K562 (cell line): ENCODE measurements around the gene TCP10L. TPM values are rescaled to one million over a fixed set of nuclear protein-coding genes. Genes with fewer than 3 reads are reported as not detected.
A peak's percentile ranks its signal among the peaks of the same experiment; 100 is the strongest.

ENCODE experiments used
- ARID1B ChIP-seq: fragments of 450-650 bp; IDR thresholded peaks from 2 replicates; pipeline ENCODE4 v1.6.1; 2016; ENCODE audit warnings: antibody characterized with exemption, mild to moderate bottlenecking, inconsistent platforms
- CAMTA2 ChIP-seq: fragments of 250-450 bp; sonication (Bioruptor Pico); conservative IDR thresholded peaks from 2 replicates; pipeline ENCODE4 v1.5.1; 2022
- HDAC3 ChIP-seq: fragments of 450-650 bp; IDR thresholded peaks from 2 replicates; pipeline ENCODE4 v1.6.1; 2018; ENCODE audit warnings: borderline replicate concordance, mild to moderate bottlenecking, moderate library complexity; ENCODE audit not compliant: partially characterized antibody
- HEY1 ChIP-seq: fragments of 250-450 bp; sonication (Bioruptor Pico); IDR thresholded peaks from 2 replicates; pipeline ENCODE4 v1.5.0; 2020; ENCODE audit warnings: mild to moderate bottlenecking, moderate library complexity, borderline replicate concordance
- MEF2A ChIP-seq: IDR thresholded peaks from 2 replicates; pipeline ENCODE4 v1.6.1; 2011; ENCODE audit warnings: low read depth, mild to moderate bottlenecking, low read length, moderate library complexity; ENCODE audit not compliant: control insufficient read depth
- MIER1 ChIP-seq: fragments of 450-650 bp; IDR thresholded peaks from 2 replicates; pipeline ENCODE4 v1.6.1; 2016; ENCODE audit warnings: antibody characterized with exemption, mild to moderate bottlenecking, low read depth
- RCOR1 ChIP-seq, 2 experiments: IDR thresholded peaks; 2 replicates each; pipeline ENCODE4 v1.6.1; 2012; ENCODE audit warnings: low read depth in 2 of 2, low read length in 2 of 2, borderline replicate concordance in 1 of 2, improper control_type of control experiment in 1 of 2
- SMAD1 ChIP-seq: fragments of 150-350 bp; IDR thresholded peaks from 2 replicates; pipeline ENCODE4 v1.6.1; 2014; ENCODE audit warnings: low read length, low read depth; ENCODE audit not compliant: partially characterized antibody
- TRIM25 ChIP-seq: fragments of 450-650 bp; IDR thresholded peaks from 2 replicates; pipeline ENCODE4 v1.7.0; 2016; ENCODE audit warnings: borderline replicate concordance
- ZC3H11A ChIP-seq: IDR thresholded peaks from 2 replicates; pipeline ENCODE4 v1.6.1; 2012; ENCODE audit warnings: low read depth, low read length, improper control_type of control experiment
- ZNF165 ChIP-seq: fragments of 250-450 bp; sonication (Bioruptor Pico); IDR thresholded peaks from 2 replicates; pipeline ENCODE4 v1.4.0; 2020; ENCODE audit warnings: borderline replicate concordance
- ZNF282 ChIP-seq: sonication (generic); formaldehyde crosslinking; IDR thresholded peaks from 2 replicates; pipeline ENCODE4 v1.8.1; 2023; ENCODE audit warnings: missing genetic modification reagents
- ZNF431 ChIP-seq: sonication (generic); formaldehyde crosslinking; IDR thresholded peaks from 2 replicates; pipeline ENCODE4 v1.8.0; 2022; ENCODE audit warnings: mild to moderate bottlenecking, missing genetic modification reagents
- ZNF444 ChIP-seq: fragments of 250-450 bp; sonication (Bioruptor Pico); IDR thresholded peaks from 2 replicates; pipeline ENCODE4 v1.4.0; 2020; ENCODE audit warnings: mild to moderate bottlenecking, moderate library complexity
- ZNF699 ChIP-seq: fragments of 250-450 bp; sonication (Bioruptor Pico); IDR thresholded peaks from 2 replicates; pipeline ENCODE4 v1.8.0; 2021; ENCODE audit warnings: mild to moderate bottlenecking, moderate library complexity; ENCODE audit not compliant: insufficient replicate concordance
- polyA plus RNA-seq, 8 experiments: library from polyadenylated mRNA; depleted of rRNA in 4 of 8; stranded (reverse) in 5 of 8; unstranded in 3 of 8; fragments of >200 nt; fragmentation: Nextera tagmentation in 2 of 8; fragmentation: Illumina TruSeq in 1 of 8; extraction: Ambion mirVana in 2 of 8; extraction: Trizol in 1 of 8; gene quantifications; 2 replicates each; pipeline versions ENCODE4 v1.2.1 to v1.2.3, GENCODE V29; 2011 to 2014; ENCODE audit warnings: inconsistent platforms in 1 of 8, missing spikeins in 1 of 8
- total RNA-seq, 7 experiments: library from RNA; depleted of rRNA in 6 of 7; stranded (reverse); fragments of >200 nt in 6 of 7; fragmentation: Illumina TruSeq in 2 of 7; extraction: Trizol in 2 of 7; gene quantifications; 2 replicates each; pipeline versions ENCODE4 v1.2.1 to v1.2.3, GENCODE V29; 2011 to 2021; ENCODE audit warnings: low replicate concordance in 1 of 7
- TF ChIP-seq, protein P1 (sequence below): fragments of 450-650 bp; IDR thresholded peaks from 2 replicates; pipeline ENCODE4 v1.6.1; 2016; ENCODE audit warnings: mild to moderate bottlenecking, moderate library complexity

Gene TCP10L
- total and polyA plus RNA-seq, 9 of the 15 experiments (the other 6 are each of a cell fraction or from before 2014, with no cell fraction given): 0.34 to 0.91 (median 0.56) TPM; not detected in 2

DNA sequence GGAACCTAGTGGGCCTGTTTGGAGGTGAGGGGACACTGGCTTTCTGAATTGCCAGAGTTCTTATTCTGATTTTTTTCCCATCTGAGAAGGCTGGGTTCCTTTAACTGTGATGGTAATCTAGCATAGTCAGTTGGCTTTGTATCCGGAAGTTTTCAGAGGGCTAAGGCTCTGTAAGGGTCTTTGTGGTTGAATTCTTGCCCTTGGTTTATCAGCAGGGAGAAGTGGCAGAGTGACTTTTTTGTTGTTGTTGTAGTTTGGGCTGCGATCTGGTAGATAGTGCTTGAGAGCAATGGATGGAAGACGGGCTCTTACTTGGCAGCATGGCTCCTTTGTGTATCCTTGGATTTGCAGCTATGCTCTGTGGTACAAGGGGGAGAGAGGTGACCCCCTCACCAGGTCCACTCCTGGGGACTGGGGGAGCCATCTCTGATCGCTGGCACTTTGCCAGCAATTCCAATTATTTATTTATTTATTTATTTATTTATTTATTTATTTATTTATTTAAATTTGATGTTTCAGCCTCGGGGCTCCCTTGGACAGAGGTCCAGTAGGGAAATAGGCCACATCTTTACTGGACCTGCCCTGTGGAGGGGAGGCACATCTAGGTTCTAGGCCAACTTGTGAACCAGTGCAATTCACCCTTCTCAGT, 18.5 kb downstream of the TCP10L start (continued):
- TF ChIP-seq, protein P1, sequence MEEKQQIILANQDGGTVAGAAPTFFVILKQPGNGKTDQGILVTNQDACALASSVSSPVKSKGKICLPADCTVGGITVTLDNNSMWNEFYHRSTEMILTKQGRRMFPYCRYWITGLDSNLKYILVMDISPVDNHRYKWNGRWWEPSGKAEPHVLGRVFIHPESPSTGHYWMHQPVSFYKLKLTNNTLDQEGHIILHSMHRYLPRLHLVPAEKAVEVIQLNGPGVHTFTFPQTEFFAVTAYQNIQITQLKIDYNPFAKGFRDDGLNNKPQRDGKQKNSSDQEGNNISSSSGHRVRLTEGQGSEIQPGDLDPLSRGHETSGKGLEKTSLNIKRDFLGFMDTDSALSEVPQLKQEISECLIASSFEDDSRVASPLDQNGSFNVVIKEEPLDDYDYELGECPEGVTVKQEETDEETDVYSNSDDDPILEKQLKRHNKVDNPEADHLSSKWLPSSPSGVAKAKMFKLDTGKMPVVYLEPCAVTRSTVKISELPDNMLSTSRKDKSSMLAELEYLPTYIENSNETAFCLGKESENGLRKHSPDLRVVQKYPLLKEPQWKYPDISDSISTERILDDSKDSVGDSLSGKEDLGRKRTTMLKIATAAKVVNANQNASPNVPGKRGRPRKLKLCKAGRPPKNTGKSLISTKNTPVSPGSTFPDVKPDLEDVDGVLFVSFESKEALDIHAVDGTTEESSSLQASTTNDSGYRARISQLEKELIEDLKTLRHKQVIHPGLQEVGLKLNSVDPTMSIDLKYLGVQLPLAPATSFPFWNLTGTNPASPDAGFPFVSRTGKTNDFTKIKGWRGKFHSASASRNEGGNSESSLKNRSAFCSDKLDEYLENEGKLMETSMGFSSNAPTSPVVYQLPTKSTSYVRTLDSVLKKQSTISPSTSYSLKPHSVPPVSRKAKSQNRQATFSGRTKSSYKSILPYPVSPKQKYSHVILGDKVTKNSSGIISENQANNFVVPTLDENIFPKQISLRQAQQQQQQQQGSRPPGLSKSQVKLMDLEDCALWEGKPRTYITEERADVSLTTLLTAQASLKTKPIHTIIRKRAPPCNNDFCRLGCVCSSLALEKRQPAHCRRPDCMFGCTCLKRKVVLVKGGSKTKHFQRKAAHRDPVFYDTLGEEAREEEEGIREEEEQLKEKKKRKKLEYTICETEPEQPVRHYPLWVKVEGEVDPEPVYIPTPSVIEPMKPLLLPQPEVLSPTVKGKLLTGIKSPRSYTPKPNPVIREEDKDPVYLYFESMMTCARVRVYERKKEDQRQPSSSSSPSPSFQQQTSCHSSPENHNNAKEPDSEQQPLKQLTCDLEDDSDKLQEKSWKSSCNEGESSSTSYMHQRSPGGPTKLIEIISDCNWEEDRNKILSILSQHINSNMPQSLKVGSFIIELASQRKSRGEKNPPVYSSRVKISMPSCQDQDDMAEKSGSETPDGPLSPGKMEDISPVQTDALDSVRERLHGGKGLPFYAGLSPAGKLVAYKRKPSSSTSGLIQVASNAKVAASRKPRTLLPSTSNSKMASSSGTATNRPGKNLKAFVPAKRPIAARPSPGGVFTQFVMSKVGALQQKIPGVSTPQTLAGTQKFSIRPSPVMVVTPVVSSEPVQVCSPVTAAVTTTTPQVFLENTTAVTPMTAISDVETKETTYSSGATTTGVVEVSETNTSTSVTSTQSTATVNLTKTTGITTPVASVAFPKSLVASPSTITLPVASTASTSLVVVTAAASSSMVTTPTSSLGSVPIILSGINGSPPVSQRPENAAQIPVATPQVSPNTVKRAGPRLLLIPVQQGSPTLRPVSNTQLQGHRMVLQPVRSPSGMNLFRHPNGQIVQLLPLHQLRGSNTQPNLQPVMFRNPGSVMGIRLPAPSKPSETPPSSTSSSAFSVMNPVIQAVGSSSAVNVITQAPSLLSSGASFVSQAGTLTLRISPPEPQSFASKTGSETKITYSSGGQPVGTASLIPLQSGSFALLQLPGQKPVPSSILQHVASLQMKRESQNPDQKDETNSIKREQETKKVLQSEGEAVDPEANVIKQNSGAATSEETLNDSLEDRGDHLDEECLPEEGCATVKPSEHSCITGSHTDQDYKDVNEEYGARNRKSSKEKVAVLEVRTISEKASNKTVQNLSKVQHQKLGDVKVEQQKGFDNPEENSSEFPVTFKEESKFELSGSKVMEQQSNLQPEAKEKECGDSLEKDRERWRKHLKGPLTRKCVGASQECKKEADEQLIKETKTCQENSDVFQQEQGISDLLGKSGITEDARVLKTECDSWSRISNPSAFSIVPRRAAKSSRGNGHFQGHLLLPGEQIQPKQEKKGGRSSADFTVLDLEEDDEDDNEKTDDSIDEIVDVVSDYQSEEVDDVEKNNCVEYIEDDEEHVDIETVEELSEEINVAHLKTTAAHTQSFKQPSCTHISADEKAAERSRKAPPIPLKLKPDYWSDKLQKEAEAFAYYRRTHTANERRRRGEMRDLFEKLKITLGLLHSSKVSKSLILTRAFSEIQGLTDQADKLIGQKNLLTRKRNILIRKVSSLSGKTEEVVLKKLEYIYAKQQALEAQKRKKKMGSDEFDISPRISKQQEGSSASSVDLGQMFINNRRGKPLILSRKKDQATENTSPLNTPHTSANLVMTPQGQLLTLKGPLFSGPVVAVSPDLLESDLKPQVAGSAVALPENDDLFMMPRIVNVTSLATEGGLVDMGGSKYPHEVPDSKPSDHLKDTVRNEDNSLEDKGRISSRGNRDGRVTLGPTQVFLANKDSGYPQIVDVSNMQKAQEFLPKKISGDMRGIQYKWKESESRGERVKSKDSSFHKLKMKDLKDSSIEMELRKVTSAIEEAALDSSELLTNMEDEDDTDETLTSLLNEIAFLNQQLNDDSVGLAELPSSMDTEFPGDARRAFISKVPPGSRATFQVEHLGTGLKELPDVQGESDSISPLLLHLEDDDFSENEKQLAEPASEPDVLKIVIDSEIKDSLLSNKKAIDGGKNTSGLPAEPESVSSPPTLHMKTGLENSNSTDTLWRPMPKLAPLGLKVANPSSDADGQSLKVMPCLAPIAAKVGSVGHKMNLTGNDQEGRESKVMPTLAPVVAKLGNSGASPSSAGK: no peak
- TF ChIP-seq ZNF431 (CRISPR knock-in tag) (no peak), ZNF699 (CRISPR knock-in tag) (no peak), RCOR1 (IDR thresholded peaks at IDR 0.05; ENCODE audit: borderline replicate concordance in 1 of 2, low read depth in 2 of 2, low read length in 2 of 2) (no peak), ZNF282 (no peak), SMAD1 (no peak), HDAC3 (no peak), CAMTA2 (no peak), ARID1B (peak; percentile 19; the same call in 1 of the 2 replicates), TRIM25 (no peak), MEF2A (no peak), ZC3H11A (peak; percentile 95; the same call in 1 of the 2 replicates), ZNF165 (CRISPR knock-in tag) (no peak), ZNF444 (CRISPR knock-in tag) (no peak), MIER1 (no peak), HEY1 (CRISPR knock-in tag) (no peak)
